WTC11 (cell line): Measurements from ENCODE around the gene ZRANB1. TPM values are rescaled to one million over a fixed set of nuclear protein-coding genes. Genes with fewer than 3 reads are reported as not detected.

Source experiments
- ATAC-seq: fragments of 200-7000 bp; cut with Tn5 transposase; 2 replicates; pipeline ENCODE4 v1.10.0; 2021; ENCODE audit warnings: mild to moderate bottlenecking, moderate library complexity
- CTCF ChIA-PET: fragments of 300-600 bp; sonication (Branson Sonifier 250); formaldehyde crosslinking; loops from one replicate; lab custom pipeline; 2021; ENCODE audit warnings: antibody characterized with exemption; lab: Charles Lee
- POLR2A ChIA-PET: fragments of 350-600 bp; sonication (Branson Sonifier 250); formaldehyde crosslinking; loops from one replicate; lab custom pipeline; 2021; ENCODE audit warnings: antibody characterized with exemption; lab: Charles Lee
- DNase-seq: peaks from one replicate; pipeline ENCODE4 v3.0.0; 2021; ENCODE audit warnings: low spot score
- H3K27ac Mint-ChIP-seq: 2 replicates; pipeline ENCODE4 v1.8.0; 2021; ENCODE audit warnings: mixed read lengths
- H3K27me3 Mint-ChIP-seq: 2 replicates; pipeline ENCODE4 v1.8.0; 2021; ENCODE audit warnings: low read depth, mild to moderate bottlenecking, moderate library complexity, mixed read lengths
- H3K36me3 Mint-ChIP-seq: 2 replicates; pipeline ENCODE4 v1.8.0; 2021; ENCODE audit warnings: mixed read lengths
- H3K4me1 Mint-ChIP-seq: 2 replicates; pipeline ENCODE4 v1.8.0; 2022; ENCODE audit warnings: mixed read lengths
- H3K4me3 Mint-ChIP-seq: 2 replicates; pipeline ENCODE4 v1.8.0; 2021; ENCODE audit warnings: mild to moderate bottlenecking, moderate library complexity, mixed read lengths
- H3K9me3 Mint-ChIP-seq: 2 replicates; pipeline ENCODE4 v1.8.0; 2021; ENCODE audit warnings: mixed read lengths
- E2F4 ChIP-seq: sonication (generic); formaldehyde crosslinking; IDR thresholded peaks from 2 replicates; pipeline ENCODE4 v1.8.1; 2022; ENCODE audit warnings: low read depth, mild to moderate bottlenecking, moderate library complexity, missing genetic modification reagents, borderline replicate concordance
- FOXJ3 ChIP-seq: sonication (generic); formaldehyde crosslinking; IDR thresholded peaks from 2 replicates; pipeline ENCODE4 v1.9.0; 2021; ENCODE audit warnings: missing genetic modification reagents, mild to moderate bottlenecking, borderline replicate concordance
- HMGXB4 ChIP-seq: sonication (generic); formaldehyde crosslinking; IDR thresholded peaks from 2 replicates; pipeline ENCODE4 v1.8.1; 2023; ENCODE audit warnings: mild to moderate bottlenecking, moderate library complexity, missing genetic modification reagents
- JAZF1 ChIP-seq: fragments of 250-450 bp; sonication (Bioruptor Pico); IDR thresholded peaks from 2 replicates; pipeline ENCODE4 v1.9.0; 2021; ENCODE audit warnings: moderate library complexity, mild to moderate bottlenecking, inconsistent platforms
- JUN ChIP-seq: sonication (generic); formaldehyde crosslinking; IDR thresholded peaks from 2 replicates; pipeline ENCODE4 v1.8.0; 2023; ENCODE audit warnings: mild to moderate bottlenecking, missing genetic modification reagents
- MAX ChIP-seq: sonication (generic); formaldehyde crosslinking; IDR thresholded peaks from 2 replicates; pipeline ENCODE4 v1.8.0; 2022; ENCODE audit warnings: mild to moderate bottlenecking, missing genetic modification reagents
- MYBL2 ChIP-seq: sonication (generic); formaldehyde crosslinking; IDR thresholded peaks from 2 replicates; pipeline ENCODE4 v1.8.1; 2023; ENCODE audit warnings: mild to moderate bottlenecking, moderate library complexity, missing genetic modification reagents
- NFATC4 ChIP-seq: fragments of 250-450 bp; sonication (Bioruptor Pico); IDR thresholded peaks from 2 replicates; pipeline ENCODE4 v1.9.0; 2021; ENCODE audit warnings: mild to moderate bottlenecking
- NFE2L1 ChIP-seq: sonication (generic); formaldehyde crosslinking; IDR thresholded peaks from 2 replicates; pipeline ENCODE4 v1.8.1; 2023; ENCODE audit warnings: missing genetic modification reagents
- NR2C2 ChIP-seq: sonication (generic); formaldehyde crosslinking; IDR thresholded peaks from 2 replicates; pipeline ENCODE4 v1.8.0; 2022; ENCODE audit warnings: mild to moderate bottlenecking, missing genetic modification reagents
- PRRX2 ChIP-seq: fragments of 250-450 bp; sonication (Bioruptor Pico); IDR thresholded peaks from 2 replicates; pipeline ENCODE4 v1.8.0; 2021; ENCODE audit warnings: mild to moderate bottlenecking
- RELA ChIP-seq: sonication (generic); formaldehyde crosslinking; IDR thresholded peaks from 2 replicates; pipeline ENCODE4 v1.8.1; 2022; ENCODE audit warnings: missing genetic modification reagents, mild to moderate bottlenecking, borderline replicate concordance
- SOX15 ChIP-seq: fragments of 250-450 bp; sonication (Bioruptor Pico); IDR thresholded peaks from 2 replicates; pipeline ENCODE4 v1.9.0; 2021; ENCODE audit warnings: mild to moderate bottlenecking
- SP1 ChIP-seq: sonication (generic); formaldehyde crosslinking; conservative IDR thresholded peaks from 2 replicates; pipeline ENCODE4 v1.8.1; 2022; ENCODE audit warnings: missing genetic modification reagents
- ZNF121 ChIP-seq: sonication (generic); formaldehyde crosslinking; IDR thresholded peaks from 2 replicates; pipeline ENCODE4 v1.8.0; 2023; ENCODE audit warnings: missing genetic modification reagents
- ZNF416 ChIP-seq: fragments of 250-450 bp; sonication (Bioruptor Pico); IDR thresholded peaks from 2 replicates; pipeline ENCODE4 v1.9.0; 2021; ENCODE audit warnings: mild to moderate bottlenecking, inconsistent platforms
- ZNF671 ChIP-seq: fragments of 250-450 bp; sonication (Bioruptor Pico); IDR thresholded peaks from 2 replicates; pipeline ENCODE4 v1.8.0; 2021; ENCODE audit warnings: mild to moderate bottlenecking
- total RNA-seq: library from RNA; stranded (reverse); gene quantifications from 3 replicates; pipeline ENCODE4 v1.2.3, GENCODE V29; 2021
- TF ChIP-seq, protein P1 (sequence below): sonication (generic); formaldehyde crosslinking; IDR thresholded peaks from 2 replicates; pipeline ENCODE4 v1.8.1; 2022; ENCODE audit warnings: missing genetic modification reagents, borderline replicate concordance
- TF ChIP-seq, protein P2 (sequence below): sonication (generic); formaldehyde crosslinking; IDR thresholded peaks from 2 replicates; pipeline ENCODE4 v1.8.1; 2023; ENCODE audit warnings: mild to moderate bottlenecking, missing genetic modification reagents, moderate library complexity
- TF ChIP-seq, protein P3 (sequence below): sonication (generic); formaldehyde crosslinking; IDR thresholded peaks from 2 replicates; pipeline ENCODE4 v1.8.0; 2022; ENCODE audit warnings: mild to moderate bottlenecking, missing genetic modification reagents

ZRANB1 gene
- total RNA-seq, 1 experiment from 2014 or later: 15.9 TPM

- no peak for TF ChIP-seq ZNF416
- no peak for TF ChIP-seq E2F4 (CRISPR knock-in tag)
- no peak for TF ChIP-seq RELA (CRISPR knock-in tag)
- no peak for TF ChIP-seq SOX15 (CRISPR knock-in tag)
- no peak for TF ChIP-seq MYBL2 (CRISPR knock-in tag)
- TF ChIP-seq PRRX2 (CRISPR knock-in tag): no peak
- TF ChIP-seq ZNF121 (CRISPR knock-in tag): no peak
- no peak for TF ChIP-seq MAX (CRISPR knock-in tag)
- TF ChIP-seq, all 79 proteins: peak for 0
Measured at GRCh38 chr10:125026036-125026931, 84.4 kb downstream of the ZRANB1 start (continued).

GRCh38 chr10:125026974-125027735 is 85.2 kb downstream of the ZRANB1 start:
- ATAC-seq (no peak), DNase-seq (no peak)
- POLR2A ChIA-PET: interaction anchor here (1.2 kb wide), 1 partner anchor 10 kb away, joined by 5 read pairs; no protein-coding TSS in a partner anchor
- 0 out of 2 replicates have a peak overlapping the region, but pooled peaks have one; percentile 63 for H3K27ac Mint-ChIP-seq
- H3K27me3 Mint-ChIP-seq: no peaks in the 10 kb centered on the region
- no peak for TF ChIP-seq JUN (CRISPR knock-in tag)
- H3K4me1 Mint-ChIP-seq: peaks cover 64% of the 10 kb centered on the region
- no peak overlapping the region for H3K4me3 Mint-ChIP-seq
- CTCF ChIA-PET: interaction anchor here (0.7 to 1.5 kb wide), 4 partner anchors 19 to 34 kb away, joined by 3 to 10 read pairs (median 5); no protein-coding TSS in a partner anchor
- no peaks in the 10 kb centered on the region for H3K9me3 Mint-ChIP-seq
- peaks cover 43% of the 10 kb centered on the region for H3K36me3 Mint-ChIP-seq

DNA sequence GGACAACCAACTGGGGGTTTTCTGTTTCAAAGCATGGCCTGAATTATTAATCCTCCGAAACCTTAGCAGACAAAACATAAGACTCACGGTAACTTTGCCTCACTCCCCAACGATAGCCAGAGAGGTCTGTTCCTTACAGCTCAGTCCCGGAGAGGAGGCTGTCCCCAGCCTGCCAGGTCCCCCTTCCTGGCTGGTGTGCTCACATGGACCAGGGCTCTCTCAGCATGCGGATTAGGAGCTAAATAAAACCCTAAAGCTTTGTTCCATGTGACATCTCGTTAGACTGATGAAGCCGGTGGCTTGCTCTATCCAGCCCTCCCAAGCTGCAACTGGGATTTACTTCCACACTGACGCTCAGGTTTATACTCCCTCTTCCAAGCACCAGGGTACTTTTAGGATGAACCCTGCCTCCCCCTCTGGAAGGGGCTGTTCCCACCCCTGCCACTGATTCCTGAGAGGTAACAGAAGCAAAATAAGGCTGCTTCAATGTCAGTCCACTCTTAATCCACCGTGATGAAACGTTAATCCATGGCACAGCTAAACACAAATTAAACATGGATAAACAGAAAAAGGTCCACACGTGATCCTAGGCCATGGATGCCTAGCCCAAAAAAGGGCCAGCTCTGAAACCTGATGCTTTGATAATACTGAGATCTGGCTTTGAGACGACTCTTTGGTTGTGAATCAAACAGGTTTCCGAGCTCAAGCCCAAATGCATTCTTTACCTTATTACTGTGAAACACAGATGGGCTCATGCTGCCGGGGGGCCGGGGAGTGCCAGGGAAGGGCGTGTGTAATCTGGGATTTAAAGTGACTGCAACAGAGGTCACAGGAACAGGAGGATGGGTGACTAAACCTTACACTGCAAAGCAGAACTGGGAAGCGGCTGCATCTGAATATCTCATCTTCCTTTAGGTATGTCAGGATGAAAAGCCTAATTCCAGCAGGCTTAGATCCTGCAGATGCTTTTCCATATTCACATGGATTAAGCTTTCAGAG is 86.2 kb downstream of the ZRANB1 start:
- H3K27ac Mint-ChIP-seq: peak overlapping the region; percentile 63
- CTCF ChIA-PET: interaction anchor here (1.3 to 1.5 kb wide), 5 partner anchors 11 to 33 kb away, joined by 4 to 10 read pairs (median 5); no protein-coding TSS in a partner anchor
- peaks cover 38% of the 10 kb centered on the region for H3K36me3 Mint-ChIP-seq
- no peaks in the 10 kb centered on the region for H3K9me3 Mint-ChIP-seq
- H3K4me1 Mint-ChIP-seq: peaks cover 68% of the 10 kb centered on the region
- no peaks in the 10 kb centered on the region; the same call in 1 of the 2 replicates for H3K27me3 Mint-ChIP-seq
- H3K4me3 Mint-ChIP-seq: no peak overlapping the region
- DNase-seq (no peak), ATAC-seq (no peak)
- POLR2A ChIA-PET: interaction anchor here (1.2 kb wide), 1 partner anchor 9 kb away, joined by 5 read pairs; no protein-coding TSS in a partner anchor
- TF ChIP-seq, protein P1, sequence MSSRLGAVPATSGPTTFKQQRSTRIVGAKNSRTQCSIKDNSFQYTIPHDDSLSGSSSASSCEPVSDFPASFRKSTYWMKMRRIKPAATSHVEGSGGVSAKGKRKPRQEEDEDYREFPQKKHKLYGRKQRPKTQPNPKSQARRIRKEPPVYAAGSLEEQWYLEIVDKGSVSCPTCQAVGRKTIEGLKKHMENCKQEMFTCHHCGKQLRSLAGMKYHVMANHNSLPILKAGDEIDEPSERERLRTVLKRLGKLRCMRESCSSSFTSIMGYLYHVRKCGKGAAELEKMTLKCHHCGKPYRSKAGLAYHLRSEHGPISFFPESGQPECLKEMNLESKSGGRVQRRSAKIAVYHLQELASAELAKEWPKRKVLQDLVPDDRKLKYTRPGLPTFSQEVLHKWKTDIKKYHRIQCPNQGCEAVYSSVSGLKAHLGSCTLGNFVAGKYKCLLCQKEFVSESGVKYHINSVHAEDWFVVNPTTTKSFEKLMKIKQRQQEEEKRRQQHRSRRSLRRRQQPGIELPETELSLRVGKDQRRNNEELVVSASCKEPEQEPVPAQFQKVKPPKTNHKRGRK: no peak
- TF ChIP-seq NR2C2 (CRISPR knock-in tag): no peak
- TF ChIP-seq NFATC4 (CRISPR knock-in tag): no peak
- TF ChIP-seq SP1 (CRISPR knock-in tag): no peak
- no peak for TF ChIP-seq NFE2L1 (CRISPR knock-in tag)
- TF ChIP-seq JAZF1 (CRISPR knock-in tag): no peak
- no peak for TF ChIP-seq ZNF671 (CRISPR knock-in tag)
- TF ChIP-seq SOX15 (CRISPR knock-in tag): no peak
- no peak for TF ChIP-seq E2F4 (CRISPR knock-in tag)
- no peak for TF ChIP-seq HMGXB4 (CRISPR knock-in tag)
- TF ChIP-seq, protein P2, sequence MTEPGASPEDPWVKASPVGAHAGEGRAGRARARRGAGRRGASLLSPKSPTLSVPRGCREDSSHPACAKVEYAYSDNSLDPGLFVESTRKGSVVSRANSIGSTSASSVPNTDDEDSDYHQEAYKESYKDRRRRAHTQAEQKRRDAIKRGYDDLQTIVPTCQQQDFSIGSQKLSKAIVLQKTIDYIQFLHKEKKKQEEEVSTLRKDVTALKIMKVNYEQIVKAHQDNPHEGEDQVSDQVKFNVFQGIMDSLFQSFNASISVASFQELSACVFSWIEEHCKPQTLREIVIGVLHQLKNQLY (CRISPR knock-in tag): no peak
- TF ChIP-seq FOXJ3: no peak
- TF ChIP-seq, protein P3, sequence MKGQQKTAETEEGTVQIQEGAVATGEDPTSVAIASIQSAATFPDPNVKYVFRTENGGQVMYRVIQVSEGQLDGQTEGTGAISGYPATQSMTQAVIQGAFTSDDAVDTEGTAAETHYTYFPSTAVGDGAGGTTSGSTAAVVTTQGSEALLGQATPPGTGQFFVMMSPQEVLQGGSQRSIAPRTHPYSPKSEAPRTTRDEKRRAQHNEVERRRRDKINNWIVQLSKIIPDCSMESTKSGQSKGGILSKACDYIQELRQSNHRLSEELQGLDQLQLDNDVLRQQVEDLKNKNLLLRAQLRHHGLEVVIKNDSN (CRISPR knock-in tag): no peak
